Panc1 (cell line): ENCODE measurements around the gene C22orf23. TPM values are rescaled to one million over a fixed set of nuclear protein-coding genes. Genes with fewer than 3 reads are reported as not detected.

Source experiments
- ATAC-seq: fragments of 200-7000 bp; cut with Tn5 transposase; 2 replicates; pipeline ENCODE4 v1.9.1; 2020; ENCODE audit warnings: mild to moderate bottlenecking, moderate library complexity
- BruUV-seq: library from RNA; stranded (reverse); fragments of 400-500 nt; replicated peaks from 2 replicates; lab custom pipeline; 2021; lab: Mats Ljungman, UMichigan
- CTCF ChIA-PET: fragments of 300-600 bp; sonication (Branson Sonifier 250); formaldehyde crosslinking; loops from one replicate; lab custom pipeline; 2022; ENCODE audit warnings: antibody characterized with exemption; lab: Charles Lee
- POLR2A ChIA-PET: fragments of 300-600 bp; sonication (Branson Sonifier 250); formaldehyde crosslinking; loops from one replicate; lab custom pipeline; 2022; ENCODE audit warnings: antibody characterized with exemption; lab: Charles Lee
- DNase-seq: peaks from one replicate; pipeline ENCODE4 v3.0.0-alpha.2; 2010; ENCODE audit warnings: low read depth, low spot score
- H3K27ac ChIP-seq: 2 replicates; pipeline ENCODE4 v1.5.1; 2011; ENCODE audit warnings: mild to moderate bottlenecking, low read length, inconsistent platforms
- H3K27me3 ChIP-seq: fragments of 200-500 bp; sonication (Bioruptor generic); 2 replicates; pipeline ENCODE4 v1.6.0; 2014; ENCODE audit warnings: low read length, inconsistent platforms; ENCODE audit not compliant: control insufficient read depth, insufficient read depth
- H3K36me3 ChIP-seq: fragments of 200-500 bp; sonication (Bioruptor generic); 2 replicates; pipeline ENCODE4 v1.5.1; 2014; ENCODE audit warnings: inconsistent platforms, mild to moderate bottlenecking, low read length, moderate library complexity; ENCODE audit not compliant: control insufficient read depth, insufficient read depth
- H3K4me1 ChIP-seq: 2 replicates; pipeline ENCODE4 v1.5.1; 2011; ENCODE audit warnings: inconsistent platforms, mild to moderate bottlenecking, low read length, moderate library complexity; ENCODE audit not compliant: control insufficient read depth, insufficient read depth
- H3K4me3 ChIP-seq, 2 experiments: 2 replicates each; pipeline ENCODE4 v1.5.1; 2011 to 2012; ENCODE audit warnings: low read depth in 2 of 2, low read length in 2 of 2, mild to moderate bottlenecking in 2 of 2, inconsistent platforms in 1 of 2, moderate library complexity in 1 of 2
- H3K9me3 ChIP-seq: fragments of 200-500 bp; sonication (Bioruptor generic); 2 replicates; pipeline ENCODE4 v1.5.1; 2014; ENCODE audit warnings: low read depth, mild to moderate bottlenecking, inconsistent platforms, low read length, moderate library complexity; ENCODE audit not compliant: control insufficient read depth, insufficient read depth
- CTCF ChIP-seq: fragments of 450-650 bp; IDR thresholded peaks from 2 replicates; pipeline ENCODE4 v1.5.1; 2017; ENCODE audit warnings: mild to moderate bottlenecking
- POLR2AphosphoS5 ChIP-seq: IDR thresholded peaks from 2 replicates; pipeline ENCODE4 v1.6.1; 2012; ENCODE audit warnings: mild to moderate bottlenecking, low read depth, low read length, moderate library complexity
- REST ChIP-seq, 2 experiments: IDR thresholded peaks; 2 replicates each; pipeline ENCODE4 v1.6.1; 2011 to 2012; ENCODE audit warnings: low read depth in 2 of 2, control low read depth in 1 of 2, low read length in 1 of 2, mild to moderate bottlenecking in 1 of 2, moderate library complexity in 1 of 2; ENCODE audit not compliant: insufficient read depth in 1 of 2
- SIN3A ChIP-seq: IDR thresholded peaks from 2 replicates; pipeline ENCODE4 v1.6.1; 2012; ENCODE audit warnings: low read depth, mild to moderate bottlenecking, low read length, moderate library complexity, borderline replicate concordance; ENCODE audit not compliant: insufficient read depth
- TCF7L2 ChIP-seq: IDR thresholded peaks from 2 replicates; pipeline ENCODE4 v1.6.1; 2011; ENCODE audit warnings: mild to moderate bottlenecking, low read depth, low read length, inconsistent platforms
- in situ Hi-C: cut with HindIII; loops from 2 replicates; pipeline ENCODE4 v1.10.0; 2016; ENCODE audit warnings: low sequenced_read_pairs, low pct_unique_long_range_greater_than_20kb
- intact Hi-C: fragments of 100-400 bp; cut with micrococcal nuclease; formaldehyde crosslinking; loops from one replicate; pipeline ENCODE4 v1.10.0; 2022; ENCODE audit not compliant: unreplicated experiment
- total RNA-seq: library from RNA; stranded (reverse); gene quantifications from one replicate; pipeline ENCODE4 v1.2.1, GENCODE V29; 2021; ENCODE audit not compliant: unreplicated experiment

C22orf23 gene
- total RNA-seq, 1 experiment from 2014 or later = 0.49 TPM

GRCh38 chr22:37999236-37999635 lies 45.8 kb upstream of the C22orf23 start:
- CTCF ChIA-PET = no interaction called here
- BruUV-seq = no TSS peak
- ATAC-seq = peak; percentile 32; the same call in 1 of the 2 replicates
- no peak for DNase-seq
- no peaks in the 10 kb centered on the region for H3K9me3 ChIP-seq
- TF ChIP-seq POLR2AphosphoS5 (no peak), CTCF (no peak), REST (IDR thresholded peaks at IDR 0.05; ENCODE audit: insufficient read depth in 1 of 2, low read depth in 2 of 2, low read length in 1 of 2) (no peak), SIN3A (no peak), TCF7L2 (no peak)
- POLR2A ChIA-PET = no interaction called here
- no peaks in the 10 kb centered on the region for H3K4me1 ChIP-seq
- no peak overlapping the region for H3K4me3 ChIP-seq
- no peaks in the 10 kb centered on the region for H3K27me3 ChIP-seq
- in situ Hi-C loops (no loop called here), intact Hi-C loops (no loop called here)
- H3K36me3 ChIP-seq = no peaks in the 10 kb centered on the region
- no peak overlapping the region for H3K27ac ChIP-seq

- intact Hi-C loops (no loop called here), in situ Hi-C loops (no loop called here)
- H3K27me3 ChIP-seq = no peaks in the 10 kb centered on the region
- H3K27ac ChIP-seq = no peak overlapping the region
- no peaks in the 10 kb centered on the region for H3K4me1 ChIP-seq
- no peaks in the 10 kb centered on the region for H3K36me3 ChIP-seq
- no peak overlapping the region for H3K4me3 ChIP-seq
- TF ChIP-seq SIN3A (no peak), POLR2AphosphoS5 (no peak), TCF7L2 (no peak), REST (IDR thresholded peaks at IDR 0.05; ENCODE audit: insufficient read depth in 1 of 2, low read depth in 2 of 2, low read length in 1 of 2) (no peak), CTCF (no peak)
- H3K9me3 ChIP-seq = no peaks in the 10 kb centered on the region
- no TSS peak for BruUV-seq
- ChIA-PET POLR2A (no interaction called here), CTCF (no interaction called here)
- DNase-seq (no peak), ATAC-seq (no peak)
Observed at GRCh38 chr22:37998543-37998942, 45.1 kb upstream of the C22orf23 start.
